ENCODE measurements around the gene SRSF5. TPM values are rescaled to one million over a fixed set of nuclear protein-coding genes. Genes with fewer than 3 reads are reported as not detected.

Gene SRSF5
- total RNA-seq, 1 donor from 2014 or later, result 664 TPM

DNA sequence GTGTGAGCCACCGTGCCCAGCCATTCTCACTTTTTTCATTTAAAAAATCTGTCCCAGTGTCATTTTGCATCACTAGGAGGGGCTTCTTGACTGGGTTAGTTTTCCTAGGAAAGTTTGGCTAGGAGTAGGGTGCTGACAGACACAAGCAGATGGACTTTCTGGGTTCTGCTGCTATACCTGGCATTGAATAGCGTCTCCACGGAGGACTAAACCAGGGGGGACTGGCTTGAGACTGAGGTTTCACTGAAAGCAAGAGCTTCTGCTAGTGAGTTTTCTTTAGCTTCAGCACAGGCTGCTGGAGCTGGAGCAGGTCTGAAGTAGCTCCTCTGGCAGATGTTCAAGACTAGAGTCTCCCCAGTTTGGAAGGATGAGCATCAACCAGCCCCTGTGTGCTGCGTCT, 28.7 kb downstream of the SRSF5 start:
- H3K4me2 ChIP-seq, result no peak overlapping the region
- peaks cover 11% of the 10 kb centered on the region for H3K4me1 ChIP-seq
- Mint-ChIP-seq H3K4me1 (peaks cover 3% of the 10 kb centered on the region), H3K36me3 (no peaks in the 10 kb centered on the region), H3K4me3 (no peak overlapping the region), H3K9me3 (no peaks in the 10 kb centered on the region), H3K27me3 (ENCODE audit: insufficient read depth, low read depth) (peaks cover 4% of the 10 kb centered on the region), H3K27ac (no peak overlapping the region)
- no peaks in the 10 kb centered on the region for H3K79me2 ChIP-seq (ENCODE audit: low read depth)
- H2AFZ ChIP-seq (replicated peaks), result no peak overlapping the region
- no peak overlapping the region for H3K4me3 ChIP-seq
- no peaks in the 10 kb centered on the region for H4K20me1 ChIP-seq (ENCODE audit: low read depth)
- no peaks in the 10 kb centered on the region for H3F3A ChIP-seq (ENCODE audit: low read depth)
- no peak overlapping the region for H3K27ac ChIP-seq
- H3K36me3 ChIP-seq, result no peaks in the 10 kb centered on the region
- no peaks in the 10 kb centered on the region for H3K27me3 ChIP-seq
- DNase-seq (ENCODE audit: low spot score), result no peak
- H3K9me3 ChIP-seq (ENCODE audit: low read depth), result peaks cover under 1% of the 10 kb centered on the region
- H3K9ac ChIP-seq, result no peak overlapping the region
- TF ChIP-seq, protein P1, sequence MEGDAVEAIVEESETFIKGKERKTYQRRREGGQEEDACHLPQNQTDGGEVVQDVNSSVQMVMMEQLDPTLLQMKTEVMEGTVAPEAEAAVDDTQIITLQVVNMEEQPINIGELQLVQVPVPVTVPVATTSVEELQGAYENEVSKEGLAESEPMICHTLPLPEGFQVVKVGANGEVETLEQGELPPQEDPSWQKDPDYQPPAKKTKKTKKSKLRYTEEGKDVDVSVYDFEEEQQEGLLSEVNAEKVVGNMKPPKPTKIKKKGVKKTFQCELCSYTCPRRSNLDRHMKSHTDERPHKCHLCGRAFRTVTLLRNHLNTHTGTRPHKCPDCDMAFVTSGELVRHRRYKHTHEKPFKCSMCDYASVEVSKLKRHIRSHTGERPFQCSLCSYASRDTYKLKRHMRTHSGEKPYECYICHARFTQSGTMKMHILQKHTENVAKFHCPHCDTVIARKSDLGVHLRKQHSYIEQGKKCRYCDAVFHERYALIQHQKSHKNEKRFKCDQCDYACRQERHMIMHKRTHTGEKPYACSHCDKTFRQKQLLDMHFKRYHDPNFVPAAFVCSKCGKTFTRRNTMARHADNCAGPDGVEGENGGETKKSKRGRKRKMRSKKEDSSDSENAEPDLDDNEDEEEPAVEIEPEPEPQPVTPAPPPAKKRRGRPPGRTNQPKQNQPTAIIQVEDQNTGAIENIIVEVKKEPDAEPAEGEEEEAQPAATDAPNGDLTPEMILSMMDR (IDR thresholded peaks at IDR 0.05), result no peak

- no peaks in the 10 kb centered on the region for H3K36me3 ChIP-seq
- peaks cover 6% of the 10 kb centered on the region for H3K9me3 ChIP-seq (ENCODE audit: low read depth)
- H3K4me1 ChIP-seq, result peaks cover 11% of the 10 kb centered on the region
- no peak within 1 kb of the TSS for H3K4me2 ChIP-seq
- no peak for DNase-seq (ENCODE audit: low spot score)
- no peak within 1 kb of the TSS for H3K9ac ChIP-seq
- H3K9me3 Mint-ChIP-seq, result no peaks in the 10 kb centered on the region
- peaks cover 4% of the 10 kb centered on the region for H3K27me3 Mint-ChIP-seq (ENCODE audit: insufficient read depth, low read depth)
- H3K79me2 ChIP-seq (ENCODE audit: low read depth), result no peaks in the 10 kb centered on the region
- no peak within 1 kb of the TSS for H3K4me3 Mint-ChIP-seq
- H4K20me1 ChIP-seq (ENCODE audit: low read depth), result no peaks in the 10 kb centered on the region
- no peak within 1 kb of the TSS for H3K27ac Mint-ChIP-seq
- no peaks in the 10 kb centered on the region for H3F3A ChIP-seq (ENCODE audit: low read depth)
- H2AFZ ChIP-seq (replicated peaks), result no peak within 1 kb of the TSS
- H3K27ac ChIP-seq, result no peak within 1 kb of the TSS
- H3K36me3 Mint-ChIP-seq, result no peaks in the 10 kb centered on the region
- no peaks in the 10 kb centered on the region for H3K27me3 ChIP-seq
- no peak within 1 kb of the TSS for H3K4me3 ChIP-seq
- H3K4me1 Mint-ChIP-seq, result peaks cover 3% of the 10 kb centered on the region
- TF ChIP-seq, protein P1 (IDR thresholded peaks at IDR 0.05), result no peak
- TF ChIP-seq EZH2phosphoT487 (IDR thresholded peaks at IDR 0.05) (no peak), EZH2 (IDR thresholded peaks at IDR 0.05) (no peak)
Measured at GRCh38 chr14:69796797-69797500, 30.0 kb downstream of the SRSF5 start, which contains the start of gene SLC10A1. Gene SLC10A1 (minus strand): TSS chr14:69797241. CDS start chr14:69797155, 86 bp downstream.

DNA sequence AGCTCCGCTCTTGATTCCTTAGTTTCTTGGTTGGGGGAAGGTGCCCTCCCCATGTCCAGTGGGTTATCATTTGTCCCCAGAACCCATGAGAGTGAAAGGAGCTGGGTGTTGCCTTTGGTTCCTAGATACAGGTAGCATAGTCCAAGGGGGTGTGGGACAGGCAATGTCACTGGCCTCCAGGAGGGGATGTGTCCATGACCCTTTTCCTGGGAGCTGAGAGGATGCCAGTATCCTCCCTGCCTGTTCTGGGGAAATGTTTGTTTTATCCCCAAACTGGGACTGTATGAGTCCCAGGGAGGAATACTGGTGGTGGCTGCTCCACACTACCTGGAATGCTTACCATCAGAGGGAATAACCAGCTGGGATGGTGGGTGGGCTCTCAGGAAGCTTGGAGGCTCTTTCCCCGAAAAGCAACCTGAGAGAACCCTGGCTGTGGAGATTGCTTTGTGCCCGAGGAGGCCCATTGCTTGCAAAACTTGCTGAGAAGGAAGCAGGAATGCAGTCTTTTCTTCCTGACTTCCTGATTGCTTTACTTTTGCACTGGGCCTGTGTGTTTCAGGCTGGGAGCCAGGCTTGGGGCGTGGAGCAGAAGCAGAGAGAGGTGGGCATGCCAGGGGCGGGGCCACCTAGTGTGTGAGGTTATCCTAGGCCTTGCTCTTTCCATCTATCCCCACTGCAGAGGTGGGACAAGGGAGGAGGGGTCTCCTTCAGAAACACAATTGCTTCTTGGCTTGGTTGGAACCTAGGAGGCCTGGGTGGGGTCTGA, 30.8 kb downstream of the SRSF5 start:
- no peak overlapping the region for H3K4me2 ChIP-seq
- Mint-ChIP-seq H3K27ac (no peak overlapping the region), H3K27me3 (ENCODE audit: insufficient read depth, low read depth) (peaks cover 4% of the 10 kb centered on the region), H3K36me3 (no peaks in the 10 kb centered on the region), H3K9me3 (no peaks in the 10 kb centered on the region), H3K4me3 (no peak overlapping the region), H3K4me1 (peaks cover 3% of the 10 kb centered on the region)
- no peaks in the 10 kb centered on the region for H4K20me1 ChIP-seq (ENCODE audit: low read depth)
- DNase-seq (ENCODE audit: low spot score), result no peak
- H3K4me1 ChIP-seq, result peaks cover 11% of the 10 kb centered on the region
- no peak overlapping the region for H2AFZ ChIP-seq (replicated peaks)
- no peaks in the 10 kb centered on the region for H3F3A ChIP-seq (ENCODE audit: low read depth)
- TF ChIP-seq EZH2 (IDR thresholded peaks at IDR 0.05), result no peak
- TF ChIP-seq, protein P1 (IDR thresholded peaks at IDR 0.05), result no peak
- H3K4me3 ChIP-seq, result no peak overlapping the region
- H3K36me3 ChIP-seq, result no peaks in the 10 kb centered on the region
- H3K27me3 ChIP-seq, result no peaks in the 10 kb centered on the region
- H3K27ac ChIP-seq, result no peak overlapping the region
- no peak overlapping the region for H3K9ac ChIP-seq
- H3K79me2 ChIP-seq (ENCODE audit: low read depth), result no peaks in the 10 kb centered on the region
- peaks cover 6% of the 10 kb centered on the region for H3K9me3 ChIP-seq (ENCODE audit: low read depth)
